HAP-1 (cell line): Measurements from ENCODE around the gene CCDC47.

Source experiments
- DNase-seq, 2 experiments: peaks; one replicate each; pipeline ENCODE4 v3.0.0-alpha.2; 2016 to 2020; ENCODE audit warnings: low spot score in 2 of 2
- H3K27me3 ChIP-seq: fragments of 250-450 bp; sonication (Bioruptor Pico); 2 replicates; pipeline ENCODE4 v1.5.1; 2020; ENCODE audit warnings: low read depth, mild to moderate bottlenecking, moderate library complexity
- H3K36me3 ChIP-seq: fragments of 250-450 bp; sonication (Bioruptor Pico); replicated peaks from 2 replicates; pipeline ENCODE4 v1.5.1; 2020; ENCODE audit warnings: mild to moderate bottlenecking
- H3K4me1 ChIP-seq: fragments of 250-450 bp; sonication (Bioruptor Pico); 2 replicates; pipeline ENCODE4 v1.5.1; 2020; ENCODE audit warnings: mild to moderate bottlenecking
- H3K4me3 ChIP-seq: fragments of 250-450 bp; sonication (Bioruptor Pico); 2 replicates; pipeline ENCODE4 v1.5.1; 2020; ENCODE audit warnings: mild to moderate bottlenecking, moderate library complexity
- H3K9me3 ChIP-seq: fragments of 250-450 bp; sonication (Bioruptor Pico); 2 replicates; pipeline ENCODE4 v1.5.1; 2020; ENCODE audit warnings: mild to moderate bottlenecking, moderate library complexity
- in situ Hi-C: fragments of 300-500 bp; cut with MboI; formaldehyde crosslinking; loops from 3 replicates; pipeline ENCODE4 v1.14.3; 2020; ENCODE audit warnings: low sequenced_read_pairs, inconsistent platforms, mixed read lengths

Gene CCDC47

DNA sequence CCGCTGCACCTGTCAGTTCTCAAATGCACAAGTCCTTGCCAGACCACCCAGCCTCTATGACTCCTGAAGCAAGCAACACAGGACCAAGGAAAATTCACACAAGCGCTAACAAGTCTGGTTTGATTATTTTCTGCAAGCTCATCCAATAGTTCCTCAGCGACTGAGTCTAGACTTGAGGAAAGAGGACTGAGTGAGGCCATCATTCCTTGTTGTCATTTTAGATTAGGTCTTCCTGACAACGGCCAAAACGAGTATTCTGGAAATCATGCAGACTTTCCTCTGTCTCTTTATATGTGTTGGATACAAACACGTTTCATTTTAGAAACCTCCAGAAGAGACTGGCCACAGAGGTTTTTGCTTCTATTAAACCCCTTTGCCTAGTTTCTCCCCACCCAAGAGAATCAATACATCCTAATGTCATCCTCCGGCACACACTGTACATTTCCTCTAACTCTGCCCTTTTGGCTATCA lies 561 bp downstream of the CCDC47 start:
- peak in 1 of 2 experiments; percentile 9 for DNase-seq
- Histone ChIP-seq H3K27me3 (no peaks in the 10 kb centered on the region), H3K36me3 (peaks cover 27% of the 10 kb centered on the region), H3K9me3 (no peaks in the 10 kb centered on the region), H3K4me1 (peaks cover 17% of the 10 kb centered on the region), H3K4me3 (peak overlapping the region; percentile 76)
- in situ Hi-C loops, result no loop called here

GRCh38 chr17:63768433-63768832 lies 5.0 kb downstream of the CCDC47 start:
- DNase-seq, result peak in 1 of 2 experiments; percentile 24
- H3K9me3 ChIP-seq, result no peaks in the 10 kb centered on the region
- in situ Hi-C loops, result no loop called here
- peaks cover 39% of the 10 kb centered on the region for H3K36me3 ChIP-seq
- H3K4me1 ChIP-seq, result peaks cover 21% of the 10 kb centered on the region
- no peak overlapping the region for H3K4me3 ChIP-seq
- no peaks in the 10 kb centered on the region for H3K27me3 ChIP-seq

DNA sequence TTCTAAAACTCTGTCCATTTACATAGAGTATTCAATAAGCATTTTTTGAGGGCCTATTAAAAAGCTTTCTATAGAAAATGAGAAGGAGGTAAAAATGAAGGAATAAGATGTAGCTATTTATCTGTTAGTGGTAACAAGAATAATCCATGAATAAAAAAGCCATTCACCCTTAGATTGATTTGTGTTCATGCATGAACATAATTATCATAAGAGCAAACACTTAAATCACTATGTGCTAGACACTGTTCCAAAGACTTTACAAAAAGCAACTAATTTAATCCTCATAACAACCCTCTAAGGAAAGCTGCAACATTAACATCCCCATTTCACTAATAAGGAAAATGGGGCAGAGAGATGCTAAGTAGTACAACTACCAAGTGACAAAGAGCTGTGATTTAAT lies 6.6 kb downstream of the CCDC47 start:
- Histone ChIP-seq H3K4me3 (no peak overlapping the region), H3K4me1 (peaks cover 21% of the 10 kb centered on the region), H3K27me3 (no peaks in the 10 kb centered on the region), H3K36me3 (peaks cover 52% of the 10 kb centered on the region), H3K9me3 (no peaks in the 10 kb centered on the region)
- peak in 1 of 2 experiments; percentile 70 for DNase-seq
- in situ Hi-C loops, result no loop called here

DNA sequence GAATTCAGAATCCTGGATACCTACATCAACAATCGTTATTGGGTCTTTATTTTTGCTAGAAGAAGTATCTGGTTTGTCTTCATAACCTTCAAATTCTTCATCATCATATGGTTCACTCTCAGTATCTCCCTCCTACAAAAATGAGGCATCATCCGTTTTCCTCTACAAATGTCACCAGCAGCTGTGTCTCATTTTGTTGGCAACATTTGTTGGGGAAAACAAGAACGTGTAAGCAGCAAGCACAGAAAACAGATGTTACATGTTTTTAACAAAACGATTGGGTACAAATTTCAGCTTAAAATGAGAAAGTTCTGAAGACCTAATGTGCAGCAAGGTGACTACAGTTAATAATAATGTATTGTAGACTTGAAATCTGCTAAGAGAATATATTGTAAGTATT lies 8.7 kb downstream of the CCDC47 start:
- Histone ChIP-seq H3K9me3 (no peaks in the 10 kb centered on the region), H3K4me1 (peaks cover 19% of the 10 kb centered on the region), H3K4me3 (no peak overlapping the region), H3K27me3 (no peaks in the 10 kb centered on the region), H3K36me3 (peaks cover 59% of the 10 kb centered on the region)
- in situ Hi-C loops, result no loop called here
- no peak for DNase-seq

DNA sequence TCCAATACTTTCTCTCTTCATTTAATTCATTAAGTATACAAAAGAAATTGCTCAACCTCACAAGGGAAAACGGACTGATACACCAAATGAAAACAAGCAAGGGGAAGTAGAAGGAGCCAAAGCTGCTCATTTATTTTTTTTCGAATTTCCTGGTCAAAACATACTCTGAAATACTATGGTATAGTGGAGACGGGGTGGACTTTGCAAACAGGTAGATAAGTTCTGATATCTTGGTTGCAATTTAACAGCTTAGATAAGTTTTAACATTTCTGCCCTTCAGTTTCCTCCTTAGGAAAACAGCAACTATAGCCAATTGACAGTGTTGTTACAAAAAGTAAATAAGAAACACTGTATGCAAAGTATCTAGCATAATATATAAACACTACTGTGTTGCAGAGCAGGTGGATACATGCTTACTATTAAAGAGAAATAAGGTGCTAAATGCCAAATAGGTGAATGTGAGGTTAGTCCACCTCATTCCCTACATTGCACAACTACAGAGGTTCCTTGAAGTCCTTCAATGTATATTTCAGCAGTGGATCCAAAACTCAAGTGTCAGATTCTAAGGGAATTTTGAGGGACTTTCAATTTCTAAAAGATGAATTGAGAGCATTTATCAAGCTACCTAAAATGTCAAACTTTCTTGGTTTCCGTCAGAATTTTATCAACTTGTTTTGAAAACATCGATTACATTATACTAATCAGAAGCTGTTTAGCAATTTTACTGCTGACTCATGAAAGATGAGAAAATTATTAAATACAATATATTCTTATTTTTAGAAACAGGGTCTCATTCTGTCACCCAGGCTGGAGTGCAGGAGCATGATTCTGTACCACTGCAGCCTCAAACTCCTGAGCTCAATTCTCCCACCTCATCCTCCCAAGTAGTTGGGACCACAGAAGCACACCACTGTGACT lies 11.0 kb downstream of the CCDC47 start:
- in situ Hi-C loops, result no loop called here
- Histone ChIP-seq H3K9me3 (no peaks in the 10 kb centered on the region), H3K27me3 (no peaks in the 10 kb centered on the region), H3K4me1 (peaks cover 7% of the 10 kb centered on the region), H3K36me3 (peaks cover 67% of the 10 kb centered on the region), H3K4me3 (no peak overlapping the region)
- no peak for DNase-seq

DNA sequence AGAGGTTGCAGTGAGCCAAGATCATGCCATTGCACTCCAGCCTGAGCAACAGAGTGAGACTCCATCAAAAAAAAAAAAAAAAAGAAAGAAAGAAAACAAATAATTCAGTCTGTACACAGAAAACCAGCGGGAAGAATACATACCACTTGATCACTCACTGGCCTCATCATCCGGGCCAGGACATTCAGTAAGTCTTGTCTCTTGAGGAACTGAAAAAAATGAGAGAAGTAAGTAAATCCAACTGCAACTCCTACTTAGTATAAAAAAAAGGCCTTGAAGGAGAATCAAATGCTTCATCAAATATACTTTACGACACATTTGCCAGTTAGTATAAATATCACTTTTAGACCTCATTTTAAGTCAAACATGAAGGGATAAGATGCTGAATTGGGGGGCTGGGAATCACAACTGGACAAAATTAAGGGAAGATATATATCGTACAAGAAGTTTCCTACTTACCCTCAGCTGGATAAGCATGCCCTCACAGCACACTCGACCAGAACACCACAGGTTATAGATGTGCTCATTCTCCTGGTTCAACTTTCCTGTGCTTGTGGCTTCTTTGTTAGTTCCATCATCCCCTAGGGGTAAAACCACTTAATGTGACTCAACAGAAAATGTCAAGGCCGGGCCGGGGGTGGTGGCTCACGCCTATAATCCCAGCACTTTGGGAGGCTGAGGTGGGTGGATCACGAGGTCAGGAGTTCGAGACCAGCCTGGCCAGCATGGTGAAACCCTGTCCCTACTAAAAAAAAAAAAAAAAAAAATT lies 12.4 kb downstream of the CCDC47 start:
- no peaks in the 10 kb centered on the region for H3K9me3 ChIP-seq
- H3K27me3 ChIP-seq, result no peaks in the 10 kb centered on the region
- H3K36me3 ChIP-seq, result peaks cover 78% of the 10 kb centered on the region
- in situ Hi-C loops, result no loop called here
- no peaks in the 10 kb centered on the region for H3K4me1 ChIP-seq
- no peak overlapping the region for H3K4me3 ChIP-seq
- DNase-seq, result no peak

GRCh38 chr17:63758428-63758827 lies 15.0 kb downstream of the CCDC47 start:
- Histone ChIP-seq H3K9me3 (no peaks in the 10 kb centered on the region), H3K36me3 (peaks cover 75% of the 10 kb centered on the region), H3K27me3 (no peaks in the 10 kb centered on the region), H3K4me3 (no peak overlapping the region), H3K4me1 (no peaks in the 10 kb centered on the region)
- in situ Hi-C loops, result no loop called here
- DNase-seq, result no peak

DNA sequence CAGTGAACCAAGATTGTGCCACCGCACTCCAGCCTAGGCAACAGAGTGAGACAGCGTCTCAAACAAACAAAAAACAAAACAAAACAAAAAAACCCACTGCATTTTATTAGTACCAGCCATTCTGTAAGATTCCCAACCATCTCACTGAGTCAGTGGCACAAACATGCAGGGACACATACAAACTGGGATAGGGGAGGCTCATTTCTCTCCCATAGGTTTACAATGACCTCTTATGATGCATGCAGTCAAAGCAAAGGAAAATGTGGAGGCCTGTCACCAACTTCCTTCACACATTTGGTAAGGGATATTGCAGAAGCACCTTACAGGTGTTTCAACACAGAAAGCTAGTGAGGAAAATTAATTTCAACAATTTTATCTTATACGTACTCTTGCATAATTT lies 19.4 kb downstream of the CCDC47 start:
- Histone ChIP-seq H3K36me3 (peaks cover 79% of the 10 kb centered on the region), H3K4me1 (no peaks in the 10 kb centered on the region), H3K9me3 (no peaks in the 10 kb centered on the region), H3K4me3 (no peak overlapping the region), H3K27me3 (no peaks in the 10 kb centered on the region)
- no peak for DNase-seq
- in situ Hi-C loops, result no loop called here

DNA sequence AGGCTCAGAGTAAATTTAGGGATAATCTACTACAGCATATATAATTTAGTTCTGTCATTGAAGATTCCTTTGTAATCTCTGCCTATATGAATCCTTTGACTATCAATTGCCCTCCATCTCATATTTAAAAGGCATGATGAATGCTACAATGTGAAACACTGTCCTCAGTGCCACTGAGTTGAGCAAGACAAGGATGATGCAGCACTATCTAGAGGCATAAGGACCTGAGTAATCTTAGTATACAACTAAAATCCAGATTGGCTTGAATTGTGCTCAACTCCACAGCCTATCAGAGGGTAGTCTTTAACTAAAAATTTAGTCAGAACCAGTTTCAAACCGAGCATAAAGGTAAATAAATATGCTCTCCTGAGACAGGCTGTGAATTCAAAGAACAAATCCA lies 20.2 kb downstream of the CCDC47 start:
- no peaks in the 10 kb centered on the region for H3K9me3 ChIP-seq
- no peaks in the 10 kb centered on the region for H3K27me3 ChIP-seq
- no peak overlapping the region for H3K4me3 ChIP-seq
- no peak for DNase-seq
- peaks cover 80% of the 10 kb centered on the region for H3K36me3 ChIP-seq
- in situ Hi-C loops, result no loop called here
- H3K4me1 ChIP-seq, result no peaks in the 10 kb centered on the region

DNA sequence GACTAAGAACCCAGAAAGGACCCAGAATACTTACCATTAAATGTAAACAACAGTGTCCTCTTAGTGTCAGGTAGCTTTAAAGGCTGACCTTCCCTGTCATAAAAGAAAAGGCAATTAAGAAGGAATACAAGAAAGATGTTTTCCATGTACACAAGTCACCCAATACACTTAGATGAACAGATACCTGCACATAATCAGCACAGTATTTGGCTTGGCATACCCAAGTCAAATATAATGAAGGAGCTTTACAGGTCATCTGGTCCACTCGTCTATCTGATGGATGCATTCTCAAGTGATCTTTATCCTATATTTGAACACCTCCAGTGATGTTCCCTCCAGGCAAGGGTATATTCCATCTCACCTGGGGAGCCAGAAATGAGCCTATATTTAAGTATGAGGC lies 20.7 kb downstream of the CCDC47 start:
- Histone ChIP-seq H3K4me1 (no peaks in the 10 kb centered on the region), H3K27me3 (no peaks in the 10 kb centered on the region), H3K36me3 (peaks cover 78% of the 10 kb centered on the region), H3K4me3 (no peak overlapping the region), H3K9me3 (no peaks in the 10 kb centered on the region)
- DNase-seq, result no peak
- in situ Hi-C loops, result no loop called here

DNA sequence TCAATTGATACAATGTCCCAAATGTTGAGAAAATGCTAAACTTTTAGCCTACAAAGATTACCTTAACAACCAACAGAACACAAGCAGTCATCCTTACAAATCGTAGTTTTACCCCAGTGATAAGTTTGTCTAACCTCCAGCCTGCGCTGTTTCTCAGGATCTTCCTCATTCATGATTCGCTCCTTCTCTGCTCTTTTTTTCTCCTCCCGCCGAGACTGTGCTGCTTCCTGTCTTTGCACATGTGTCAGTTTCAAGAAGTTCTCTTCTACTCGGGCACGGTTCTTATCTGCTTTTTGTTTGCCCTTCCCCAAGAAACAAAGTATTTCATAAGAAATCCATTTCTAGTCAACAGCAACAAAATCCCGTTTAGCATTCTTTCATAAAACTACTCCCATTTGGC lies 21.6 kb downstream of the CCDC47 start:
- H3K4me1 ChIP-seq, result no peaks in the 10 kb centered on the region
- in situ Hi-C loops, result no loop called here
- no peak overlapping the region for H3K4me3 ChIP-seq
- H3K9me3 ChIP-seq, result no peaks in the 10 kb centered on the region
- no peak for DNase-seq
- peaks cover 78% of the 10 kb centered on the region for H3K36me3 ChIP-seq
- no peaks in the 10 kb centered on the region for H3K27me3 ChIP-seq

DNA sequence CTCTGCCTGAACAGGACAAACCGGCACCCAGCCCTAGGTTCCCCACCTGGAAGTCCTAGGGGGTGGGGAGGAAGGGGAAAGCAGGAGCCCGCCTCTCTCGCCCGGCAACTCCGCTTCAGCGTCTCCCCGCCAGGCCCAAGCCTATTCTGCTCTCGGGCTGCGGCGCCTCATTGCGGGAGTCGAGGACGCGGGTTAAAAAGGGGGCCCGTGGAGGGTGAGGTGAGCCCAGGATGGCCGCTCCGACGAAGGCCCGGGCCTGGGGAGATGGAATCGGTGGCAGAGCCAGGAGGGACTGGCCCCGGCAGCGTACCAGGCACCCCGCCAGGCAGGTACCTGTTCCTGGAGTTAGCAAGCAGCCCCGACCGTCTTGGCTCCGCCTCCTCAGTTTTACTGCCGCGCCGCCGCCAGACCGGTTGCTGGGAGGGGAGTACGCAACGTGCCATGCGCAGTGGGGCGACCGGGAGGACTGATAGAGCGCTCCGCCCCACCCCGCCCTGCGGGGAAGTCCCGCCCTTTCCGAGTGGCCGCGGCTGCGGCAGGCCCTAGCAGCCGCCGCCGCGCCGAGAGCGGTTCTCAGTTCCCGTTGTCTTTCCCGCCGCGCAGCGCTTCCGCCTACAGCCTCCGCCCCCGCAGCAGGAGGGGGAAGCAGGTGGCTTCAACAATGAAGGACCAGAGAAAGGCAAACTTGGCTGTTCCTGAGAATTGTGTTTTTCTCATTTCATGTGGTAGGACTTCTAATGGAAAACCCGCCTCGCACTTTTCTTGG lies 31.8 kb downstream of the CCDC47 start, which contains the start of gene STRADA:
TSS of gene STRADA (minus strand) at position 392 of the 766 bp plus-strand sequence. CDS start 13,430 bp downstream, outside the sequence.
- Histone ChIP-seq H3K36me3 (peaks cover 7% of the 10 kb centered on the region), H3K4me3 (peak within 1 kb of the TSS; percentile 79), H3K4me1 (peaks cover 14% of the 10 kb centered on the region), H3K9me3 (no peaks in the 10 kb centered on the region), H3K27me3 (no peaks in the 10 kb centered on the region)
- in situ Hi-C loops, result no loop called here
- DNase-seq, result peak; percentile 96 to 99

DNA sequence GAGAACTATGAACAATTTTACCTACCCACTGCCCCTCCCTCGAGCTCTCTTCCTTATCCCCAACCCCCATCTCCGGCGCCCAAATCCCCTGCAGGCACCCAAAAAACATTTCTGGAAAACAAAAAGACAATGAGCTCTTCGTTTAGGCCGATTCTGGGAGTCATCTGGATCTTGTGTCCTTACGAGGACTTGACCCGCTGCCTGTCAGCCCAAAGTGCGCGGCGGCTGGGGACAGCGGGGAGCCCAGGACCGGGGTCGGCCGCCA lies 32.3 kb downstream of the CCDC47 start:
- Histone ChIP-seq H3K36me3 (peaks cover 4% of the 10 kb centered on the region; the same call in 1 of the 2 replicates), H3K4me3 (peak overlapping the region; percentile 79), H3K9me3 (no peaks in the 10 kb centered on the region), H3K27me3 (no peaks in the 10 kb centered on the region), H3K4me1 (peaks cover 14% of the 10 kb centered on the region)
- in situ Hi-C loops, result no loop called here
- DNase-seq, result peak in 1 of 2 experiments; percentile 24
